GM21528 (cell line): ENCODE results near the gene WDR7.

Source experiments
- ATAC-seq: cut with Tn5 transposase; IDR thresholded peaks from one replicate; pipeline ENCODE4 v1.9.1; 2021; ENCODE audit warnings: mild to moderate bottlenecking, moderate library complexity; ENCODE audit not compliant: unreplicated experiment, low FRiP score

Gene WDR7

GRCh38 chr18:57023275-57023882 lies 372.2 kb downstream of the WDR7 start:
- ATAC-seq: no peak

- ATAC-seq: no peak
Observed at GRCh38 chr18:57025540-57025939, 374.4 kb downstream of the WDR7 start.

GRCh38 chr18:57026316-57026715 lies 375.2 kb downstream of the WDR7 start:
- ATAC-seq: no peak

DNA sequence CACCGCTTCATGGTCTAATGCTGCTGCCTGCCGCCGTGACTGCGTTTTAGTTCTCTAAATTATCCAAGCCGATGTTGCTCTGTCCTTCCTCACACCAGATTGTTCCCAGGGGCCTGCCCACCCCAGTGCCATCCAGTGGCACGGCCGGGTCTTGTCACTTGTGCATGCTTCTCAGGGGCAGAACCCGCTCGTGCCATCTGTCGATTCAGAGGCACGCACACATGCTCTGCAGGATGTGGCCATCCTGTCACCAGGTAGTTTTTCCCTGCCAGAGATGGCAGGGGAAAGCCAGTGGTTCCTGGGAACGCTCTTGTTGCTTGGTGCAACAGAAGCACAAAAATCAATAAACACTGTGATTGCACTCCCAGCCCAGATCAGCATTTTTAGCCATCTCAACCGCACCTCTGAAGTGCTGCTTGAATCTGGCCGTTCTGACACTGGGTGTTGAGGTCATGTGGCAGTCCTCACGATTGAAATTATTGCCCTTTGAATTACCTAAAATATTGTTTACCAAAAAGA lies 376.1 kb downstream of the WDR7 start:
- ATAC-seq: no peak

- ATAC-seq: no peak
Observed at GRCh38 chr18:57029761-57030160, 378.6 kb downstream of the WDR7 start.

GRCh38 chr18:57030417-57030816 lies 379.3 kb downstream of the WDR7 start:
- ATAC-seq: no peak

GRCh38 chr18:57035590-57035989 lies 384.4 kb downstream of the WDR7 start:
- no peak for ATAC-seq

DNA sequence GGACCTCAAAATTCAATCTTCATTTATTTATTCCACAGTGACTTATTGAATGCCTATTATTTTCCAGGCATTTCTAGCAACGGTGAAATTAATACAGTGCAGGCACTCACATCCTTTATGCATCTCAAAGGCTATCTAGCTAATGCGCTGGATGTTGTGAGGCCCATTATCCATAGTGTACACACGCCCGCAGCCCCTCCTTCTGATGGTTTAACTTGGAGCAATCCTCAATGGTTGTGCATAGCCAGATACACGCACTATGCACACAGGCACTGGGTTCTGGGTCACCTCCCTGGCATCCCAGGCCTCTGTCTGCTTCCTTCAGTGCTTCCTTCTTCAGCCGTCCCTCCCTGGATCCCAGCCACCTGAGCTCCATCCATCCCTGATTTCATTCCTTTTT lies 387.2 kb downstream of the WDR7 start:
- no peak for ATAC-seq

GRCh38 chr18:57040175-57040574 lies 389.0 kb downstream of the WDR7 start:
- ATAC-seq: no peak

DNA sequence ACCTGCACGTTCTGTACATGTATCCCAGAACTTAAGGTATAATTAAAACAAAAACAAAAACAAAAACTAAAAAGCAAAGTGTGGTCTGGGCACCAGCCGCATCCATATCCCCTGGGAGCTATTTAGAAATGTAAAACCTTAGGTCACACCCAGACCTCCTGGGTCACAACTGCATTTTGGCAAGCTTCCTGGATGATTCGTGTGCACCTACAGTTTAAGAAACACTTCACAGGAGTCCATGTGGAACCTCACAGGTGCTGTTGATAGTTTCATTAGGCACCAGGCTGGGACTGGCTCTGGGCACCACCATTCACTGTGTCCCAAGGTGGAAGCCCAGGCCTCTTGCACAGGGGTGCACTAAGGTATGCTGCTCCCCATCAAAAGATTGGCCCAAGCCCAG lies 392.1 kb downstream of the WDR7 start:
- no peak for ATAC-seq

DNA sequence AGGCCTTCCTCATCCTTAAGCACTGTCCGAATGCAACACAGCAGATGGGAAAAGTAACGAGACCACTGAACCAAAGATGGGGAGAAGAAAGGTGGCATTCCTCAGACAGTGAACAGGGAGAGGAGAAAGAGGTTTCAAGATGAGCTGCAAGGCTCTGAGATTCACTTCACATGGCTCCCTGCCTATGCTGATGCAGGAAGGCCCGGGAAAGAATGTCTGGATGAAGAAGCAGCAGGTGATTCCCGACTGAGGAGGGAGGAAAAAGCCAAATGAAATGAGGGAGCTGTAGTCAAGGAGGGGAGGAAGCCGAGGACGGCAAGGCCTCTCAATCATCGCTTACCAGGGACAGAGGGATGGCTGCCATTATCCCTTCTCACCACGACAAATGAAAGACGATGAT lies 397.2 kb downstream of the WDR7 start:
- no peak for ATAC-seq

- ATAC-seq: no peak
Observed at GRCh38 chr18:57048859-57049258, 397.7 kb downstream of the WDR7 start.

- ATAC-seq: no peak
Observed at GRCh38 chr18:57050310-57050949, 399.3 kb downstream of the WDR7 start.

- no peak for ATAC-seq
Observed at GRCh38 chr18:57051021-57051656, 400.0 kb downstream of the WDR7 start.

DNA sequence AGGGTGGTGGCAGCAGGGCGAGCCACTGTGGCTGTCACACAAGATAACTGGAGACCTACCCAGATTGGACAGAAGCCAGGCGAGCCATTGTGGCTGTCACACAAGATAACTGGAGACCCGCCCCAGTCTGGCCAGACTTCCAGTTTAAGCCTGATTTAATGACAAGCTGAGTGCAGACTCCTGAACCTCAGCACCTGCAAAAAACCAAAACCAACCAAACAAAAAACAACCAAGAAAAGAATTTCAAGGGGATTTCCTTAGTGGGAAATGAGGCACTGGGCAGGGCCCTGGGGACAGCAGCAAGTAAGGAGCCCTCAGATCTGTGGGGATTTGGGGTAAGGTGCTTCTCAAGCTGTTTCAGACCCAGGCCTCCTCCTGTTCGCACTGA lies 400.5 kb downstream of the WDR7 start:
- no peak for ATAC-seq

DNA sequence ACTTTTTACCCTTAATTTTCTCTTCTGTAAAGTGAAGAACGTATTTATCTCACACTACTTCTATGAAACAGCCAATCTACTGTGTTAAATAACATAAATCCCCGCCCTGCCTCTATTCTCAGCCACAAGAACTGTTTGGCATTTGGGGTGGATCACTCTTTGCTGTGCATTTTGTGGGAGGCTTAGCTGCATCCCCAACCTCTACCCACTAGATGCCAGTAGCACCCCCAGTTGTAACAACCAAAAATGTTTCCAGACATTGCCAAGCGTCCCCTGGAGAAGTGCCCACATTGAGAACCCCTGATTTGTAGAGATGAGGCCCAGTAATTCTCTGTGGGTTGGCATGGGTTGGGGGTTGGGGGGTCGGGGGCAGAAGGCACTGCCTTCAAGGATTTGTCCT lies 401.0 kb downstream of the WDR7 start:
- no peak for ATAC-seq

GRCh38 chr18:57052759-57053158 lies 401.6 kb downstream of the WDR7 start:
- no peak for ATAC-seq

- ATAC-seq: no peak
Observed at GRCh38 chr18:57054891-57055290, 403.7 kb downstream of the WDR7 start.

GRCh38 chr18:57057890-57058289 lies 406.7 kb downstream of the WDR7 start:
- no peak for ATAC-seq

DNA sequence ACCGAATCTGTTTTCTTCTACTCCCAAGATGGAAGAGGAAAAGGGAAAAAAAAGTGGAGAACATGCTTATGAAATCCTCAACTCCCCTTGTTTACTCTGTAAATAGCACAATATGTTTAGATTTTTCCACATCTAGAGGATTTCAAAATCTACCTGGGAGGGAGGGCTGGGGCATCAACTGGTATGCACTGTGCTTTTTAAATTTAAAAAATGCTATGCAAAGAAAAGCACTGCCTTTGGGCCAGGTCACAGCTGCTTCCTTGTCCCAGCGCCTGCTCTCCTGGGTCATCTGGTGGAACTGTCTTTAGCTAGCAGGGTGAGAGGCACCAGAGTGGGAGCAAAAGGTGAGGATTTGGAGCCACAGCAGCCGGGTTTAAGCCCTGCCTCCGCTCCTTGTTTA lies 407.6 kb downstream of the WDR7 start:
- ATAC-seq: no peak

DNA sequence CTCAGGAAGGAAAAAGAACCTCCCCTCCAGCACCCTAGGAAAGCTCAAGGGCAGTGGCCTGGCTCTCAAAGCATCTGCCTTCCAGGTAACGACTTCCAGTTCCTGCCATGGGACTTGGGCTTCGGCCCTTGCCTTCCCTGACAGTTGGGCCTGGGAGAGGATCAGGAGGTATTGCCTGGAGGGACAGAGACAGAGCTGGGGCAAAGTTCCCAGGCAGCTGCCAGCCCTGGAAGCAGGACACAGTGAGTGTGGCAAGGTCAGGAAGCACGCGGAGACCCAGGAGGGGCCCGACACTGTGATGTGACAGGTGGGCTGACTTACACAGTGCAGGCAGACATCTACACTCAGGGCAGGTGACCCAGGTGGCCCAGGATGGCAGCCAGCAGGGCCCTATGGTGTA lies 408.2 kb downstream of the WDR7 start:
- no peak for ATAC-seq

- ATAC-seq: no peak
Observed at GRCh38 chr18:57060814-57061213, 409.7 kb downstream of the WDR7 start.
